H9 (cell line): ENCODE measurements around the gene ATP7B. TPM values are rescaled to one million over a fixed set of nuclear protein-coding genes. Genes with fewer than 3 reads are reported as not detected.

Source experiments
- DNase-seq: peaks from one replicate; pipeline ENCODE4 v3.0.0-alpha.2; 2017
- H2AFZ ChIP-seq: one replicate; pipeline ENCODE4 v1.6.1; 2013; ENCODE audit warnings: mild to moderate bottlenecking, low read length, control low read depth, moderate library complexity
- H2AK5ac ChIP-seq: 2 replicates; pipeline ENCODE4 v1.6.1; 2013; ENCODE audit warnings: low read length, control low read depth, mixed read lengths; ENCODE audit not compliant: insufficient read length
- H2BK120ac ChIP-seq: one replicate; pipeline ENCODE4 v1.6.1; 2013; ENCODE audit warnings: low read depth, mild to moderate bottlenecking, low read length, control low read depth, inconsistent platforms; ENCODE audit not compliant: poor library complexity, severe bottlenecking
- H2BK12ac ChIP-seq: 2 replicates; pipeline ENCODE4 v1.6.1; 2013; ENCODE audit warnings: low read length, control low read depth, mixed read lengths, low read depth; ENCODE audit not compliant: insufficient read length
- H2BK15ac ChIP-seq: 2 replicates; pipeline ENCODE4 v1.6.1; 2013; ENCODE audit warnings: low read depth, low read length, control low read depth
- H2BK20ac ChIP-seq: one replicate; pipeline ENCODE4 v1.6.1; 2013; ENCODE audit warnings: low read depth, mild to moderate bottlenecking, low read length, control low read depth, inconsistent platforms; ENCODE audit not compliant: poor library complexity, severe bottlenecking
- H2BK5ac ChIP-seq: 2 replicates; pipeline ENCODE4 v1.6.1; 2013; ENCODE audit warnings: low read length, control low read depth, mixed read lengths; ENCODE audit not compliant: insufficient read length
- H3K14ac ChIP-seq: 2 replicates; pipeline ENCODE4 v1.6.1; 2013; ENCODE audit warnings: low read length, control low read depth; ENCODE audit not compliant: insufficient read depth
- H3K18ac ChIP-seq: 2 replicates; pipeline ENCODE4 v1.6.1; 2013; ENCODE audit warnings: low read depth, mild to moderate bottlenecking, mixed read lengths, low read length, control low read depth; ENCODE audit not compliant: insufficient read length
- H3K23ac ChIP-seq: 2 replicates; pipeline ENCODE4 v1.6.1; 2013; ENCODE audit warnings: low read length, control low read depth, mixed read lengths, low read depth; ENCODE audit not compliant: insufficient read length
- H3K23me2 ChIP-seq: 2 replicates; pipeline ENCODE4 v1.6.1; 2013; ENCODE audit warnings: low read depth, mild to moderate bottlenecking, mixed read lengths, low read length, control low read depth; ENCODE audit not compliant: insufficient read length, poor library complexity, severe bottlenecking
- H3K27ac ChIP-seq: 2 replicates; pipeline ENCODE4 v1.5.1; 2013; ENCODE audit warnings: low read length, control low read depth, mixed read lengths, low read depth; ENCODE audit not compliant: insufficient read length
- H3K27me3 ChIP-seq: 2 replicates; pipeline ENCODE4 v1.6.1; 2013; ENCODE audit warnings: low read length, control low read depth, inconsistent platforms; ENCODE audit not compliant: insufficient read depth
- H3K4ac ChIP-seq: 2 replicates; pipeline ENCODE4 v1.6.1; 2013; ENCODE audit warnings: low read depth, mild to moderate bottlenecking, control low read depth, inconsistent platforms, low read length, moderate library complexity
- H3K4me1 ChIP-seq: 2 replicates; pipeline ENCODE4 v1.6.1; 2013; ENCODE audit warnings: low read length, control low read depth, inconsistent platforms; ENCODE audit not compliant: insufficient read depth
- H3K4me2 ChIP-seq: 2 replicates; pipeline ENCODE4 v1.6.1; 2013; ENCODE audit warnings: low read length, control low read depth, mixed read lengths; ENCODE audit not compliant: insufficient read length, insufficient read depth
- H3K56ac ChIP-seq: 2 replicates; pipeline ENCODE4 v1.6.1; 2013; ENCODE audit warnings: low read depth, mild to moderate bottlenecking, mixed read lengths, low read length, control low read depth; ENCODE audit not compliant: insufficient read length
- H3K79me1 ChIP-seq: 2 replicates; pipeline ENCODE4 v1.6.1; 2013; ENCODE audit warnings: low read depth, mild to moderate bottlenecking, moderate library complexity, low read length, control low read depth, inconsistent platforms; ENCODE audit not compliant: insufficient read depth, poor library complexity, severe bottlenecking
- H3K79me2 ChIP-seq: 2 replicates; pipeline ENCODE4 v1.6.1; 2013; ENCODE audit warnings: low read length, control low read depth, inconsistent platforms; ENCODE audit not compliant: insufficient read depth
- H3K9ac ChIP-seq: 2 replicates; pipeline ENCODE4 v1.6.1; 2013; ENCODE audit warnings: low read length, control low read depth, mixed read lengths; ENCODE audit not compliant: insufficient read length; ENCODE audit errors: extremely low read depth
- H3K9me3 ChIP-seq: one replicate; pipeline ENCODE4 v1.6.1; 2013; ENCODE audit warnings: low read depth, low read length, inconsistent platforms; ENCODE audit not compliant: control insufficient read depth
- H3T11ph ChIP-seq: one replicate; pipeline ENCODE4 v1.6.1; 2013; ENCODE audit warnings: mild to moderate bottlenecking, low read length, control low read depth, inconsistent platforms
- H4K20me1 ChIP-seq: one replicate; pipeline ENCODE4 v1.6.1; 2013; ENCODE audit not compliant: control insufficient read depth, insufficient read length, insufficient read depth
- H4K5ac ChIP-seq: 2 replicates; pipeline ENCODE4 v1.6.1; 2013; ENCODE audit warnings: low read depth, mild to moderate bottlenecking, mixed read lengths, low read length, control low read depth; ENCODE audit not compliant: insufficient read length
- H4K8ac ChIP-seq: replicated peaks from 2 replicates; pipeline ENCODE4 v1.6.1; 2013; ENCODE audit warnings: low read length, control low read depth, mixed read lengths, low read depth; ENCODE audit not compliant: insufficient read length
- H4K91ac ChIP-seq: 2 replicates; pipeline ENCODE4 v1.6.1; 2013; ENCODE audit warnings: low read depth, mild to moderate bottlenecking, moderate library complexity, mixed read lengths, low read length, control low read depth; ENCODE audit not compliant: insufficient read length
- H3K27ac Mint-ChIP-seq, 3 experiments: 2 replicates in 2 of 3; 3 replicates in 1 of 3; pipeline ENCODE4 v1.8.0; 2020 to 2021; ENCODE audit warnings: mixed read lengths in 3 of 3, mild to moderate bottlenecking in 1 of 3, moderate library complexity in 1 of 3
- H3K27me3 Mint-ChIP-seq: 2 replicates; pipeline ENCODE4 v1.8.0; 2021; ENCODE audit warnings: low read depth, mild to moderate bottlenecking, moderate library complexity, mixed read lengths
- H3K36me3 Mint-ChIP-seq, 3 experiments: 2 replicates in 2 of 3; 3 replicates in 1 of 3; pipeline ENCODE4 v1.8.0; 2020 to 2021; ENCODE audit warnings: low read depth in 3 of 3, mixed read lengths in 3 of 3; ENCODE audit not compliant: insufficient read depth in 1 of 3
- H3K4me1 Mint-ChIP-seq, 2 experiments: 2 replicates each; pipeline ENCODE4 v1.8.0; 2020; ENCODE audit warnings: mixed read lengths in 2 of 2
- H3K4me3 Mint-ChIP-seq, 2 experiments: 2 replicates in 1 of 2; 3 replicates in 1 of 2; pipeline ENCODE4 v1.8.0; 2020 to 2021; ENCODE audit warnings: mild to moderate bottlenecking in 2 of 2, mixed read lengths in 2 of 2, moderate library complexity in 1 of 2
- H3K9me3 Mint-ChIP-seq, 2 experiments: 2 replicates in 1 of 2; 3 replicates in 1 of 2; pipeline ENCODE4 v1.8.0; 2020; ENCODE audit warnings: mild to moderate bottlenecking in 2 of 2, mixed read lengths in 2 of 2, moderate library complexity in 1 of 2
- CTCF ChIP-seq: fragments of 200-600 bp; sonication (generic); conservative IDR thresholded peaks from 3 replicates; pipeline ENCODE4 v1.8.0; 2021; ENCODE audit warnings: antibody characterized with exemption, mild to moderate bottlenecking
- WGBS: extraction: QIAGEN DNeasy Blood & Tissue Kit; methylation state at CpG from one replicate; pipeline ENCODE4 v1.1.7; 2013; ENCODE audit warnings: missing lambda C conversion rate, low lambda C conversion rate, mixed read lengths; ENCODE audit not compliant: insufficient read length; ENCODE audit errors: extremely low coverage; 5-methylcytosine and 5-hydroxymethylcytosine counted together
- total RNA-seq: library from RNA; stranded (reverse); gene quantifications from 2 replicates; pipeline ENCODE4 v1.2.1, GENCODE V29; 2021

The ATP7B gene
- total RNA-seq, 1 experiment from 2014 or later, result 5.8 TPM

GRCh38 chr13:51995677-51996551, 15.3 kb downstream of the ATP7B start:
- no peak overlapping the region for H3K4me2 ChIP-seq
- H3K4me1 ChIP-seq, result peaks cover 8% of the 10 kb centered on the region; the same call in 1 of the 2 replicates
- no CpG with 5 or more reads among the region's 9 CpGs for WGBS

More at GRCh38 chr13:51995677-51996551, 15.3 kb downstream of the ATP7B start:
- Histone ChIP-seq H3K23ac (no peak overlapping the region), H3K27ac (no peak overlapping the region), H3K9me3 (no peaks in the 10 kb centered on the region), H3T11ph (no peak overlapping the region), H4K8ac (no peak overlapping the region), H3K79me1 (no peaks in the 10 kb centered on the region), H4K20me1 (no peaks in the 10 kb centered on the region), H3K18ac (no peak overlapping the region), H2BK5ac (no peak overlapping the region), H2BK12ac (no peak overlapping the region), H3K23me2 (no peaks in the 10 kb centered on the region), H3K9ac (no peak overlapping the region), H2BK20ac (no peak overlapping the region), H2BK120ac (no peak overlapping the region), H3K27me3 (no peaks in the 10 kb centered on the region), H3K56ac (no peak overlapping the region), H4K5ac (no peak overlapping the region), H2BK15ac (no peak overlapping the region), H4K91ac (no peak overlapping the region), H3K4ac (no peak overlapping the region), H2AK5ac (no peak overlapping the region), H3K79me2 (no peaks in the 10 kb centered on the region), H3K14ac (no peak overlapping the region), H2AFZ (no peak overlapping the region)
- Mint-ChIP-seq H3K4me3 (no peak overlapping the region), H3K27me3 (peaks cover 1% of the 10 kb centered on the region; the same call in 1 of the 2 replicates), H3K9me3 (no peaks in the 10 kb centered on the region), H3K4me1 (peaks cover 45 to 52% of the 10 kb centered on the region in 2 experiments), H3K36me3 (no peaks in the 10 kb centered on the region; a peak in 1 of 7 replicates), H3K27ac (peak overlapping the region in 1 of 3 experiments; percentile 54; a peak in 1 of 7 replicates)
- TF ChIP-seq CTCF, result no peak; the same call in 2 of the 3 replicates
- DNase-seq, result no peak
